ENCODE data around the gene EPN2. TPM values are rescaled to one million over a fixed set of nuclear protein-coding genes. Genes with fewer than 3 reads are reported as not detected.
A peak's percentile ranks its signal among the peaks of the same experiment; 100 is the strongest.

The EPN2 gene
- total RNA-seq, 2 donors from 2014 or later: 28.7 to 47.9 TPM

DNA sequence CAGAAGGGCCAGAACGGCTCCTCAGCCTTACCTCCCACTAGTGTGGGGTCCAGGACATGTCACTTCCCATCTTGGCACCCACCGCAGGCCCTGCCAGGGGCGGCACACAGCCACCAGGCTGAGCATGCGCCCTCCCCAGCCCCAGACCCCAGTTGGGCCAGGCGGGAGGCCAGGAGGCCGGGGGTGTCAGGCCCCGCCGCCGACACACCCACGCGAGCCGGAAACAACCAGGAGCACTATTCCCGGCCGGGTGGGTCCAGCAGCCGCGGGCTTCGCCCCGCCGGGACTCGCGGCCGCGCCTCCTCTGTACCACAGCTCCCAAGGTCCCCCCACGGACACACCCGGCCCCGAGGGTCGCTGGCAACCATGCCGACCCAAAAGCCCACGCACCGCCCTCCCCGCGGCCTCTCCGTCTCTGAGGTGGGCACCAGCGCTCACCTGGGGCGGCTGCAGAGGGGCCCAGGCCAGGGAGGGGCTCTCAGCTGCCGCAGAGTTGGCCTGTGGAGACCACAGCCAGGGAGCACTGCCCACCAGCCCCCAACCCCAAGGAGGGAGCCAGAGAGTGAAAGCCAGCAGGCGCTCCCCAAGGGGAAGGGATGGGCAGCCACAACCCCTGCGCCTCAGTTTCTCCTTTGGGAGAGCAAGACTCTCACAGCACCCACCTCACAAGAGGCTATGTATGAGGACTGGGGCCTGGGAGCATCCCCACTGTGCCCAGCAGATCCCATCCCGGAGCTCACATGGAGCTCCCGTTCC, 107.3 kb downstream of the EPN2 start:
- H3K4me1 ChIP-seq (ENCODE audit: control insufficient read depth in 1 of 2, low read depth in 2 of 2): peaks cover 19 to 36% of the 10 kb centered on the region in 2 donors

DNA sequence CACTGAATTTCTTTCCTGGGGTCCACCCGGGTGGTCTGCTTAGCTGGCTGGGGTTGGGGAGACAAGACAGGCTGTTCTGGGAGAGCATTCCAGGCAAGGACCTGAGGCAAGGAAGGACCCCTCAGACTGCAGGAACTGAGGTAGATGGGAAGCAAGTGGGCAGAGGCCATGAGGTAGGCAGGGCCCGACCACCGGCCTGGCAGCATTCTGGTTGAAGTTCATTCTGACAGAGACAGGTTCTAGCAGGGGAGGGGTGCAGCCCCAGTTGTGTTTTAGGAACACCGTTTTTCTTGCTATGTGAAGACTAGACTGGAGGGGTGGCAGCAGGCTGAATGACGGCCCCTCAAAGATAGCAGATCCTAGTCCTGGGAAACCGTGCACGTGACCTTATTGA, 107.9 kb downstream of the EPN2 start:
- ATAC-seq (ENCODE audit: insufficient number of reproducible peaks, low FRiP score, low read depth) (no peak), DNase-seq (ENCODE audit: low spot score) (no peak)
- H3K4me3 ChIP-seq: no peak overlapping the region
- H3K4me1 ChIP-seq (ENCODE audit: control insufficient read depth in 1 of 2, low read depth in 2 of 2): peaks cover 19 to 36% of the 10 kb centered on the region in 2 donors
- H3K27ac ChIP-seq: peak overlapping the region; percentile 77 to 87
- no peaks in the 10 kb centered on the region for H3K27me3 ChIP-seq (replicated peaks; ENCODE audit: insufficient read depth)
- H3K36me3 ChIP-seq: no peaks in the 10 kb centered on the region
- TF ChIP-seq, protein P1, sequence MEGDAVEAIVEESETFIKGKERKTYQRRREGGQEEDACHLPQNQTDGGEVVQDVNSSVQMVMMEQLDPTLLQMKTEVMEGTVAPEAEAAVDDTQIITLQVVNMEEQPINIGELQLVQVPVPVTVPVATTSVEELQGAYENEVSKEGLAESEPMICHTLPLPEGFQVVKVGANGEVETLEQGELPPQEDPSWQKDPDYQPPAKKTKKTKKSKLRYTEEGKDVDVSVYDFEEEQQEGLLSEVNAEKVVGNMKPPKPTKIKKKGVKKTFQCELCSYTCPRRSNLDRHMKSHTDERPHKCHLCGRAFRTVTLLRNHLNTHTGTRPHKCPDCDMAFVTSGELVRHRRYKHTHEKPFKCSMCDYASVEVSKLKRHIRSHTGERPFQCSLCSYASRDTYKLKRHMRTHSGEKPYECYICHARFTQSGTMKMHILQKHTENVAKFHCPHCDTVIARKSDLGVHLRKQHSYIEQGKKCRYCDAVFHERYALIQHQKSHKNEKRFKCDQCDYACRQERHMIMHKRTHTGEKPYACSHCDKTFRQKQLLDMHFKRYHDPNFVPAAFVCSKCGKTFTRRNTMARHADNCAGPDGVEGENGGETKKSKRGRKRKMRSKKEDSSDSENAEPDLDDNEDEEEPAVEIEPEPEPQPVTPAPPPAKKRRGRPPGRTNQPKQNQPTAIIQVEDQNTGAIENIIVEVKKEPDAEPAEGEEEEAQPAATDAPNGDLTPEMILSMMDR (IDR thresholded peaks at IDR 0.05): no peak
- no peaks in the 10 kb centered on the region for H3K9me3 ChIP-seq

More for the DNA sequence above, 107.3 kb downstream of the EPN2 start:
- no peaks in the 10 kb centered on the region for H3K9me3 ChIP-seq
- TF ChIP-seq, protein P1 (IDR thresholded peaks at IDR 0.05): no peak
- DNase-seq (ENCODE audit: low spot score) (no peak), ATAC-seq (ENCODE audit: insufficient number of reproducible peaks, low FRiP score, low read depth) (no peak)
- no peaks in the 10 kb centered on the region for H3K27me3 ChIP-seq (replicated peaks; ENCODE audit: insufficient read depth)
- no peak overlapping the region for H3K27ac ChIP-seq
- no peaks in the 10 kb centered on the region for H3K36me3 ChIP-seq
- H3K4me3 ChIP-seq: no peak overlapping the region

DNA sequence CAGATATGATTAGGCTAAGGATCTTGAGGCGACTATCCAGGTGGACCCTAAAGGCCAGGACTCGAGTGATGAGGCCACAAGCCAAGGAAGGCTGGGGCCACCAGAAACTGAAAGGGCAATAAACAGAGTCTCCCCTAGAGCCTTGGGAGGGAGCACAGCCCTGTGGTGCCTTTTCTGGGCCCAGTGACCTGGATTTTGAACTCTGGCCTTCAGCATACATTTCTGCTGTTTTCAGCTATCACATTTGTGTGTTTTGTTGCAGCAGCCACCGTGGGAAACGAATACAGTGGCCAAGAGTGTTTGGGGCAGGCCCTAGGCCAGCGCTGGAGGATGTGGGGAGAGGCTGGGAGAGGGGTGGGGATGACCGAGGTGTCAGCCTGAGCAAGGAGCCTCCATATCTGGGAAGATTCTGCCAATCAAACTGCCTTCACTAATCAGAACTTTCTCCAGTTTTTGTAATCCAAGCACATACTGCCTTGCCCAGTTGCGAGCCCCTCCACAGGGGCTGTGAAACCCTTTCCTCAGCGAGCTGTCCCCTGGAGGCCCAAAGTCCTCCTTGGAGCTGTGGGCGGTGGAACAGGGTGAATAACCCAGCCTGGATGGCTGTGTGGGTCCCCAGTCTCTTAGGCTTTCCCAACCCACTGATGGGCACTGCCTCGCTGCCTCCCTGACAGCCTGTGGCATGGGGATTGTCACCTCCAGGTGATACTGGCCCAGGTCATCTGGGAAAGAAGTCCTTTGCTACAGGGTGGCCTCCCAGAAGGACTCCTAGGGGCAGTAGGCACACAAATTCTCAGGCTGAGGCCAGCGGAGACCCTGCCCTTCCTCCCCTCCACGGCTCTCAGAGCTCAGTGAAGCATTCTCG, 108.6 kb downstream of the EPN2 start:
- H3K9me3 ChIP-seq: no peaks in the 10 kb centered on the region
- H3K4me3 ChIP-seq: no peak overlapping the region
- DNase-seq (ENCODE audit: low spot score) (no peak), ATAC-seq (ENCODE audit: insufficient number of reproducible peaks, low FRiP score, low read depth) (no peak)
- peak overlapping the region; percentile 77 to 87 for H3K27ac ChIP-seq
- no peaks in the 10 kb centered on the region for H3K36me3 ChIP-seq
- no peaks in the 10 kb centered on the region for H3K27me3 ChIP-seq (replicated peaks; ENCODE audit: insufficient read depth)
- H3K4me1 ChIP-seq (ENCODE audit: control insufficient read depth in 1 of 2, low read depth in 2 of 2): peaks cover 19 to 36% of the 10 kb centered on the region in 2 donors
- TF ChIP-seq, protein P1 (IDR thresholded peaks at IDR 0.05): no peak

DNA sequence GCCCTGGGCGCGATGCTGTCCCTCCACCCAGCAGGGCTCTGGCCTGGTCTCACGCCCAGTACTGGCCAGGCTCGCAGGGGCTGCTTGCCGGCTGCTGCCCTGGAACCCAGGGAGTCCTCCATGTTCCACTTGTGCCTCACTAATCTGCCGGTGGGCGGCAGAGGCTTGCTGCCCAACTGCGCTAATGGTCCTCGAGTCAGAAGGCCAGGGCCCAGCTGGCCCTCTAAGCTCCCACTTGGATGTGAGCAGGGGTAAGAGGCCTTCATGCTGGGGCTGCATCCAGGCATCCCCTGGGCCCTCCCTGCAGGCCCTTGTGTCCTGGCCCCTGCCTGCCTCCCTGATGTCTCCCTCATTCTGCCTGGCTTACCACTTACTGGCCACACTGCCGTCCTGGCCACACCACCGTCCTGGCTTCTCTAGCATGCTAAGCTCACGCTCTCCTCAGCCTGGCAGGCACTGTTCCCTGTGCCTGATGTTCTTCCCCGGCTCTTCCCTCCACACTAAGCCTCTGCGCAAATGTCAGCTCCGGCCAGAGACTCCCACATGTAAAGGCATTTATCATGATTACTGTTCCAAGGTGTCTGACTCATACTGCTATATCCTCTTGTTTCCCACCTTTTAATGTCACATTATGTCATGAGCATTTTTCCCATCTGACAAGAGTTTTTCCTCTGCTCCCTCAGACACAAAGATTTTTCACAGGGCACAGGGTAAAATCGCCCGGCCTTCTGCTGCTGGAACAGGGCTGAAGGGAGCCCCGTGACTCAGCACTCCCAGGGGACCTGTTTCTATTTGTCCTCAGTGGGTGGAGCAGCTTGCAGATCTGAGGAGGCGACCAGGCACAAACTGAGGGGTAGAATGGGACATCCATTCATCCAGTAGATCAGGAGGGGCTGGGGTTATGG, 109.4 kb downstream of the EPN2 start:
- Histone ChIP-seq H3K27ac (peak overlapping the region; percentile 77 to 87), H3K4me1 (ENCODE audit: control insufficient read depth in 1 of 2, low read depth in 2 of 2) (peaks cover 19 to 36% of the 10 kb centered on the region in 2 donors), H3K27me3 (replicated peaks; ENCODE audit: insufficient read depth) (no peaks in the 10 kb centered on the region), H3K9me3 (no peaks in the 10 kb centered on the region), H3K4me3 (no peak overlapping the region), H3K36me3 (no peaks in the 10 kb centered on the region)
- TF ChIP-seq, protein P1 (IDR thresholded peaks at IDR 0.05): no peak
- DNase-seq (ENCODE audit: low spot score) (peak; percentile 83), ATAC-seq (ENCODE audit: insufficient number of reproducible peaks, low FRiP score, low read depth) (peak; percentile 64)
